ENCODE measurements around the gene USP24.

GRCh38 chr1:55239548-55239947 lies 24.4 kb upstream of the USP24 start:
- TF ChIP-seq CTCF (IDR thresholded peaks at IDR 0.05) (no peak), POLR2A (IDR thresholded peaks at IDR 0.05) (no peak)
